ENCODE data around the gene SKP2.

The SKP2 gene

GRCh38 chr5:36160617-36161016 is 8.7 kb downstream of the SKP2 start:
- TF ChIP-seq, protein P1, sequence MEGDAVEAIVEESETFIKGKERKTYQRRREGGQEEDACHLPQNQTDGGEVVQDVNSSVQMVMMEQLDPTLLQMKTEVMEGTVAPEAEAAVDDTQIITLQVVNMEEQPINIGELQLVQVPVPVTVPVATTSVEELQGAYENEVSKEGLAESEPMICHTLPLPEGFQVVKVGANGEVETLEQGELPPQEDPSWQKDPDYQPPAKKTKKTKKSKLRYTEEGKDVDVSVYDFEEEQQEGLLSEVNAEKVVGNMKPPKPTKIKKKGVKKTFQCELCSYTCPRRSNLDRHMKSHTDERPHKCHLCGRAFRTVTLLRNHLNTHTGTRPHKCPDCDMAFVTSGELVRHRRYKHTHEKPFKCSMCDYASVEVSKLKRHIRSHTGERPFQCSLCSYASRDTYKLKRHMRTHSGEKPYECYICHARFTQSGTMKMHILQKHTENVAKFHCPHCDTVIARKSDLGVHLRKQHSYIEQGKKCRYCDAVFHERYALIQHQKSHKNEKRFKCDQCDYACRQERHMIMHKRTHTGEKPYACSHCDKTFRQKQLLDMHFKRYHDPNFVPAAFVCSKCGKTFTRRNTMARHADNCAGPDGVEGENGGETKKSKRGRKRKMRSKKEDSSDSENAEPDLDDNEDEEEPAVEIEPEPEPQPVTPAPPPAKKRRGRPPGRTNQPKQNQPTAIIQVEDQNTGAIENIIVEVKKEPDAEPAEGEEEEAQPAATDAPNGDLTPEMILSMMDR (IDR thresholded peaks at IDR 0.05; ENCODE audit: insufficient read depth, missing control alignments) = no peak
- FAIRE-seq (no peak), DNase-seq (ENCODE audit: insufficient read length, low spot score) (no peak)

GRCh38 chr5:36161361-36161760 is 9.4 kb downstream of the SKP2 start:
- FAIRE-seq (no peak), DNase-seq (ENCODE audit: insufficient read length, low spot score) (no peak)
- TF ChIP-seq, protein P1 (IDR thresholded peaks at IDR 0.05; ENCODE audit: insufficient read depth, missing control alignments) = no peak

DNA sequence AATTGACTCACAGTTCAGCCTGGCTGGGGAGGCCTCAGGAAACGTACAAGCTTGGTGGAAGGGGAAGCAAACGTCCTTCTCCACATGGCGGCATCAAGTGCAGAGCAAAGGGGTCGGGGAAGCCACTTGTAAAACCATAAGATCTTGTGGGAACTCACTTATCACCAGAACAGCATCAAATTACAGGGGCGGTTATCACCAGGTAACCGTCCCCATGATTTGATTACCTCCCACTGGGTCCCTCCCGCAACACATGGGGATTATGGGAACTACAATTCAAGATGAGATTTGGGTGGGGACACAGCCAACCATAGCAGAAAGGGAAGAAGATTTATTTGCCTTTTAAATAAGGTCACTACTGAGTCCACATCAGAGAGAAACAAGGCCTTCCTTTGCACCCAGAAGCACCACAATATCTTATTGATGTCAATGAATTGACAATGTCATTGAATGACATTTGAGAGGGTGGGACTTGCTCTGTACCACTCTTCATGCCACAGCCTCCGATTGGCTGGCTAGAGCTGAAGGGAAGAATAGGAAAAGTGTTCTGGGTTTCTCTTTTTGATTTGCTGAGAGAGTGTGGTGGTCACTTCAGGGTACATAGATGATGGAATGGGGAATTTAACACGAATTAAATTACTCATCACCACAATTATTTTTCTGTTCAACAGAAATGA is 11.0 kb downstream of the SKP2 start:
- TF ChIP-seq, protein P1 (IDR thresholded peaks at IDR 0.05; ENCODE audit: insufficient read depth, missing control alignments) = no peak
- DNase-seq (ENCODE audit: insufficient read length, low spot score) (no peak), FAIRE-seq (no peak)

- DNase-seq (ENCODE audit: insufficient read length, low spot score) (no peak), FAIRE-seq (no peak)
- TF ChIP-seq, protein P1 (IDR thresholded peaks at IDR 0.05; ENCODE audit: insufficient read depth, missing control alignments) = no peak
These were observed 12.6 kb downstream of the SKP2 start for GRCh38 chr5:36164461-36164860.

GRCh38 chr5:36168737-36169136 is 16.8 kb downstream of the SKP2 start:
- no peak for DNase-seq (ENCODE audit: insufficient read length, low spot score)
- TF ChIP-seq, protein P1 (IDR thresholded peaks at IDR 0.05; ENCODE audit: insufficient read depth, missing control alignments) = no peak
- FAIRE-seq = no peak

DNA sequence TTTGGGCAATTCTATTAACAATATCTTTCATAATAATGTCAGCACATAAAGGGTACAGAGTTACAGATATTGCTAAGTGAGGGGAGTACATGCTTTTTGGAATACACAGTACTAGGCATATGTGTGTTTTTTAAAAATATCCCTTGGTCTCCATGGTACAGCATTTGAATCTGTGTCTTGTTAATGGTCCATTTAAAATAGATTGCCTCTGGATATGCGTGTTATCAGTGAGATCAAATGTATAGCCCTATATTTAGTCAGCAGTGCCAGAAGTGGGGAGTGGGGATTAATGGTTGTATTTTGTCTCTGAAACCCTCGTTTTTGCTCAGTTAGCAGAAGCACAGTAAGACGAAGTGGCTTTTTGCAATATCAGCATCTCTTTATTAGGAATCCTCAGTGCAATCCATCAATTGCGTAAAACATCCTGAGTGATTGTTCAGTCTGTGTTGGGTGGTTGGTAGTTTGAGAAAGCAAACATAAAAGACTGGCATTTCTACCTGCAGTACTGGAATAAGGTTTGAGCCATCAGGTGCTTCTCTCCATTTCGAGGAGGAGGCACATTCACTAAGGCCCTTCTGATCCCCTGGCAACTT is 19.0 kb downstream of the SKP2 start:
- TF ChIP-seq, protein P1 (IDR thresholded peaks at IDR 0.05; ENCODE audit: insufficient read depth, missing control alignments) = no peak
- peak; percentile 16 for FAIRE-seq
- DNase-seq (ENCODE audit: insufficient read length, low spot score) = no peak

GRCh38 chr5:36172599-36172998 is 20.7 kb downstream of the SKP2 start:
- TF ChIP-seq, protein P1 (IDR thresholded peaks at IDR 0.05; ENCODE audit: insufficient read depth, missing control alignments) = no peak
- no peak for FAIRE-seq
- no peak for DNase-seq (ENCODE audit: insufficient read length, low spot score)
